DND-41 (cell line): ENCODE measurements around the gene CERS2.

ENCODE experiments used
- EZH2 ChIP-seq: IDR thresholded peaks from 3 replicates; pipeline ENCODE4 v1.6.1; 2012; ENCODE audit warnings: borderline replicate concordance, low read depth, mild to moderate bottlenecking, moderate library complexity, low read length, inconsistent platforms; ENCODE audit not compliant: severe bottlenecking
- TF ChIP-seq, protein P1 (sequence below): IDR thresholded peaks from 2 replicates; pipeline ENCODE4 v1.5.1; 2012; ENCODE audit warnings: borderline replicate concordance, low read length, moderate library complexity, mild to moderate bottlenecking; ENCODE audit not compliant: poor library complexity, severe bottlenecking; ENCODE audit errors: extremely low read depth

DNA sequence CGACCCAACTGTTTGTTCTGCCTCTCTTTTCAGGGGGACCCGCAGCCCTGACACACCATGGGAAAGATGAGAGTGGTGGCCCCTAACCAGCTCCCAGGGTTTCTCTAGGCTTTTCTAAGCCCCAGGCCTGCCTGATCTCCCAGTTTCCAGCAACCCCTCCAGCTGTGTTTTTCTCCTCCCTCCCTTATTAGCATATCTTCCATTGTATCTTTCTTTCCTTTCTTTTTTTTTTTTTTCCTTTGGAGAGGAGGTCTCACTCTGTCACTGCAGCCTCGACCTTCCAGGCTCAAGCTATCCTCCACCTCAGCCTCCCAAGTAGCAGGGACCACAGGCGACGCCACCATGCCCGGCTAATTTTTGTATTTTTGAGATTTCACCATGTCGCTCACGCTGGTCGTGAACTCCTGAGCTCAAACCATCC, 1.8 kb upstream of the CERS2 start:
- TF ChIP-seq, protein P1, sequence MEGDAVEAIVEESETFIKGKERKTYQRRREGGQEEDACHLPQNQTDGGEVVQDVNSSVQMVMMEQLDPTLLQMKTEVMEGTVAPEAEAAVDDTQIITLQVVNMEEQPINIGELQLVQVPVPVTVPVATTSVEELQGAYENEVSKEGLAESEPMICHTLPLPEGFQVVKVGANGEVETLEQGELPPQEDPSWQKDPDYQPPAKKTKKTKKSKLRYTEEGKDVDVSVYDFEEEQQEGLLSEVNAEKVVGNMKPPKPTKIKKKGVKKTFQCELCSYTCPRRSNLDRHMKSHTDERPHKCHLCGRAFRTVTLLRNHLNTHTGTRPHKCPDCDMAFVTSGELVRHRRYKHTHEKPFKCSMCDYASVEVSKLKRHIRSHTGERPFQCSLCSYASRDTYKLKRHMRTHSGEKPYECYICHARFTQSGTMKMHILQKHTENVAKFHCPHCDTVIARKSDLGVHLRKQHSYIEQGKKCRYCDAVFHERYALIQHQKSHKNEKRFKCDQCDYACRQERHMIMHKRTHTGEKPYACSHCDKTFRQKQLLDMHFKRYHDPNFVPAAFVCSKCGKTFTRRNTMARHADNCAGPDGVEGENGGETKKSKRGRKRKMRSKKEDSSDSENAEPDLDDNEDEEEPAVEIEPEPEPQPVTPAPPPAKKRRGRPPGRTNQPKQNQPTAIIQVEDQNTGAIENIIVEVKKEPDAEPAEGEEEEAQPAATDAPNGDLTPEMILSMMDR, result no peak
- TF ChIP-seq EZH2, result no peak
